ENCODE data around the gene KRT81. TPM values are rescaled to one million over a fixed set of nuclear protein-coding genes. Genes with fewer than 3 reads are reported as not detected.

The KRT81 gene
- total and polyA plus RNA-seq, 2 of the 4 experiments (the other 2 are of a cell fraction) = under 0.01 to 0.05 TPM

- no peak overlapping the region for H4K5ac ChIP-seq (ENCODE audit: low read depth, low read length)
- no peak overlapping the region for H2AK9ac ChIP-seq (replicated peaks; ENCODE audit: low read depth, low read length, poor library complexity)
- no peak overlapping the region for H2AFZ ChIP-seq (replicated peaks; ENCODE audit: low read length, poor library complexity)
- ATAC-seq (ENCODE audit: low read depth) (no peak), DNase-seq (no peak)
- H2BK15ac ChIP-seq (ENCODE audit: low read depth, low read length) = no peak overlapping the region
- no peak overlapping the region for H3K56ac ChIP-seq (ENCODE audit: extremely low read depth, insufficient read depth, low read length)
- TF ChIP-seq CTCF (conservative IDR thresholded peaks at IDR 0.05; ENCODE audit: low read depth, low read length) (no peak), RCOR1 (IDR thresholded peaks at IDR 0.05; ENCODE audit: insufficient replicate concordance, low read length) (no peak), CHD1 (IDR thresholded peaks at IDR 0.05; ENCODE audit: low read depth, low read length) (no peak), FOS (IDR thresholded peaks at IDR 0.05; ENCODE audit: low read depth, low read length) (no peak), MXI1 (IDR thresholded peaks at IDR 0.05; ENCODE audit: borderline replicate concordance, low read depth, low read length) (no peak), USF2 (IDR thresholded peaks at IDR 0.05; ENCODE audit: low read depth, low read length) (no peak), CEBPB (IDR thresholded peaks at IDR 0.05; ENCODE audit: low read depth, low read length) (no peak), MAZ (IDR thresholded peaks at IDR 0.05; ENCODE audit: borderline replicate concordance, low read depth, low read length) (no peak), POLR2A (IDR thresholded peaks at IDR 0.05; ENCODE audit: low read depth, low read length) (no peak), RFX5 (IDR thresholded peaks at IDR 0.05; ENCODE audit: low read depth, low read length) (no peak), NFE2L2 (IDR thresholded peaks at IDR 0.05; ENCODE audit: low read depth, low read length) (no peak), BHLHE40 (IDR thresholded peaks at IDR 0.05; ENCODE audit: low read depth, low read length) (no peak)
- intact Hi-C loops (cut with micrococcal nuclease) = no loop called here
- H2BK120ac ChIP-seq (ENCODE audit: low read depth, low read length) = no peak overlapping the region
- H3K18ac ChIP-seq (ENCODE audit: low read depth, low read length) = no peak overlapping the region
- no peak overlapping the region for H3K14ac ChIP-seq (replicated peaks; ENCODE audit: low read depth, low read length)
- no peak overlapping the region for H3K4me3 ChIP-seq (ENCODE audit: insufficient read depth, low read depth, low read length)
- H3K79me1 ChIP-seq (ENCODE audit: low read depth in 1 of 2, low read length in 2 of 2) = no peaks in the 10 kb centered on the region
- H4K20me1 ChIP-seq (ENCODE audit: insufficient read depth, low read length) = no peaks in the 10 kb centered on the region
- no peaks in the 10 kb centered on the region for H3K36me3 ChIP-seq (ENCODE audit: control insufficient read depth, insufficient read depth, low read length)
- WGBS, 2 experiments (ENCODE audit: extremely low coverage in 2 of 2, insufficient read length in 1 of 2) = 20% methylated on average over 1 of the region's 1 CpG; no CpG with 5 or more reads in 1 of the 2 experiments
- H2AK5ac ChIP-seq (ENCODE audit: low read depth, low read length) = no peak overlapping the region
- POLR2A ChIA-PET (ENCODE audit: unreplicated experiment) = no interaction called here
- no peak overlapping the region for H2BK5ac ChIP-seq (ENCODE audit: low read depth, low read length, poor library complexity, severe bottlenecking)
- H3K23ac ChIP-seq (ENCODE audit: low read depth, low read length) = no peak overlapping the region
- dilution Hi-C loops (cut with HindIII; ENCODE audit: low sequenced_read_pairs, unreplicated experiment) = no loop called here
- in situ Hi-C loops (cut with MboI; ENCODE audit: low sequenced_read_pairs) = no loop called here
- CTCF ChIA-PET = interaction anchor here (1.2 to 2.0 kb wide), 2 partner anchors 11 to 16 kb away, joined by 5 to 9 read pairs; no protein-coding TSS in a partner anchor
- no peak overlapping the region for H4K8ac ChIP-seq (ENCODE audit: low read depth in 2 of 2, low read length in 2 of 2)
- H2BK20ac ChIP-seq (ENCODE audit: low read depth, low read length) = no peak overlapping the region
- H3K4me1 ChIP-seq (ENCODE audit: control insufficient read depth, insufficient read depth, low read length) = no peaks in the 10 kb centered on the region
- no peaks in the 10 kb centered on the region for H3K9me1 ChIP-seq (ENCODE audit: insufficient read depth, low read length)
- no TSS peak for BruUV-seq (replicated peaks)
- H3K4ac ChIP-seq (ENCODE audit: low read depth, low read length) = no peak overlapping the region
- H3K9me3 ChIP-seq (ENCODE audit: control insufficient read depth, insufficient read depth, low read length) = 0 out of 2 replicates have a peak, but pooled peaks cover 2% of the 10 kb centered on the region
- H3K4me2 ChIP-seq (ENCODE audit: low read depth, low read length) = no peak overlapping the region
- no peak overlapping the region for H4K91ac ChIP-seq (ENCODE audit: insufficient read depth, low read depth, low read length)
- no peak overlapping the region for H3K27ac ChIP-seq (ENCODE audit: insufficient read depth, low read length)
- peaks cover 46% of the 10 kb centered on the region for H3K27me3 ChIP-seq (ENCODE audit: control insufficient read depth, insufficient read depth, low read length)
- no peak overlapping the region for H3K9ac ChIP-seq (ENCODE audit: low read depth, low read length)
Observed at GRCh38 chr12:52295663-52296062, 4.3 kb upstream of the KRT81 start.

Data from IMR-90 (cell line).